Measurements from ENCODE around the gene TTLL11. TPM values are rescaled to one million over a fixed set of nuclear protein-coding genes. Genes with fewer than 3 reads are reported as not detected.

Gene TTLL11
- total and polyA plus RNA-seq, 4 donors: 1.4 to 4.5 (median 3.6) TPM

GRCh38 chr9:121898856-121899255 lies 194.3 kb downstream of the TTLL11 start:
- Histone ChIP-seq H3K4me3 (ENCODE audit: low read depth in 1 of 3, low read length in 3 of 3) (no peak overlapping the region), H3K36me3 (ENCODE audit: control insufficient read depth in 4 of 4, insufficient read depth in 3 of 4, low read depth in 1 of 4, low read length in 3 of 4) (no peaks in the 10 kb centered on the region), H3K27ac (ENCODE audit: low read depth in 1 of 2, low read length in 2 of 2) (no peak overlapping the region), H3K9ac (ENCODE audit: low read depth in 1 of 2, low read length in 2 of 2) (no peak overlapping the region), H3K9me3 (ENCODE audit: control insufficient read depth in 4 of 4, low read length in 3 of 4) (peaks cover 0 to 3% (median 0%) of the 10 kb centered on the region in 4 donors), H3K4me1 (ENCODE audit: control insufficient read depth in 4 of 4, insufficient read depth in 4 of 4, low read length in 3 of 4) (no peaks in the 10 kb centered on the region), H3K27me3 (ENCODE audit: control insufficient read depth in 4 of 4, insufficient read depth in 4 of 4, low read length in 3 of 4) (no peaks in the 10 kb centered on the region)
- DNase-seq (ENCODE audit: low spot score): no peak
- WGBS: 96% methylated on average over 4 of the region's 4 CpGs
- TF ChIP-seq FOXA2 (IDR thresholded peaks at IDR 0.05): no peak
- no peak for TF ChIP-seq ZBTB33 (IDR thresholded peaks at IDR 0.05)

- Histone ChIP-seq H3K4me1 (ENCODE audit: control insufficient read depth in 4 of 4, insufficient read depth in 4 of 4, low read length in 3 of 4) (no peaks in the 10 kb centered on the region), H3K27ac (ENCODE audit: low read depth in 1 of 2, low read length in 2 of 2) (no peak overlapping the region), H3K36me3 (ENCODE audit: control insufficient read depth in 4 of 4, insufficient read depth in 3 of 4, low read depth in 1 of 4, low read length in 3 of 4) (no peaks in the 10 kb centered on the region), H3K4me3 (ENCODE audit: low read depth in 1 of 3, low read length in 3 of 3) (no peak overlapping the region), H3K9ac (ENCODE audit: low read depth in 1 of 2, low read length in 2 of 2) (no peak overlapping the region), H3K9me3 (ENCODE audit: control insufficient read depth in 4 of 4, low read length in 3 of 4) (peaks cover 0 to 3% (median 0%) of the 10 kb centered on the region in 4 donors), H3K27me3 (ENCODE audit: control insufficient read depth in 4 of 4, insufficient read depth in 4 of 4, low read length in 3 of 4) (no peaks in the 10 kb centered on the region)
- DNase-seq (ENCODE audit: low spot score): no peak
- TF ChIP-seq RXRA (IDR thresholded peaks at IDR 0.05) (no peak), SP1 (IDR thresholded peaks at IDR 0.05) (no peak), MAX (IDR thresholded peaks at IDR 0.05) (no peak), TAF1 (conservative IDR thresholded peaks at IDR 0.05) (no peak), HNF4A (conservative IDR thresholded peaks at IDR 0.05) (no peak), REST (IDR thresholded peaks at IDR 0.05) (no peak), ZBTB33 (IDR thresholded peaks at IDR 0.05) (no peak), HNF4G (IDR thresholded peaks at IDR 0.05) (no peak), FOXA2 (IDR thresholded peaks at IDR 0.05) (no peak), RAD21 (IDR thresholded peaks at IDR 0.05) (no peak), FOXA1 (IDR thresholded peaks at IDR 0.05) (no peak), GABPA (IDR thresholded peaks at IDR 0.05 in 1 of 2, conservative IDR thresholded peaks at IDR 0.05 in 1 of 2) (no peak), JUND (IDR thresholded peaks at IDR 0.05) (no peak), YY1 (IDR thresholded peaks at IDR 0.05) (no peak), NR2F2 (IDR thresholded peaks at IDR 0.05) (no peak), ATF3 (IDR thresholded peaks at IDR 0.05) (no peak), EGR1 (IDR thresholded peaks at IDR 0.05; ENCODE audit: low read depth in 2 of 2) (no peak)
- 94% methylated on average over 10 of the region's 10 CpGs for WGBS
Measured at GRCh38 chr9:121897140-121897539, 196.0 kb downstream of the TTLL11 start.
